AG04450 (cell line): ENCODE data around the gene ABLIM2. TPM values are rescaled to one million over a fixed set of nuclear protein-coding genes. Genes with fewer than 3 reads are reported as not detected.

Experiments used
- CTCF ChIA-PET: fragments of 300-600, 350-600 bp; formaldehyde crosslinking; extraction: SDS; loops from one replicate; lab custom pipeline; 2022; ENCODE audit warnings: antibody characterized with exemption, inconsistent platforms; lab: Charles Lee
- POLR2A ChIA-PET: fragments of 350-600 bp; formaldehyde crosslinking; extraction: SDS; loops from one replicate; lab custom pipeline; 2021; ENCODE audit warnings: antibody characterized with exemption, inconsistent platforms; lab: Yijun Ruan, JAX
- DNase-seq: peaks from one replicate; pipeline ENCODE4 v3.0.0-alpha.2; 2011; ENCODE audit warnings: low read depth, low spot score
- H3K27ac ChIP-seq: one replicate; pipeline ENCODE4 v1.5.1; 2012; ENCODE audit warnings: low read depth, low read length, control low read depth
- H3K27me3 ChIP-seq: one replicate; pipeline ENCODE4 v1.6.0; 2012; ENCODE audit warnings: low read length; ENCODE audit not compliant: control insufficient read depth, insufficient read depth
- H3K4me3 ChIP-seq: 2 replicates; pipeline ENCODE4 v1.5.1; 2011; ENCODE audit warnings: mild to moderate bottlenecking, low read depth, low read length, control low read depth
- H3K9me3 ChIP-seq: 2 replicates; pipeline ENCODE4 v1.5.1; 2012; ENCODE audit warnings: low read length; ENCODE audit not compliant: control insufficient read depth, insufficient read depth
- polyA plus RNA-seq: library from polyadenylated mRNA; depleted of rRNA; stranded (reverse); fragments of >200 nt; gene quantifications from 2 replicates; pipeline ENCODE4 v1.2.3, GENCODE V29; 2011
- TF ChIP-seq, protein P1 (sequence below): IDR thresholded peaks from 2 replicates; pipeline ENCODE4 v1.5.1; 2011; ENCODE audit warnings: low read depth, low read length, control low read depth, inconsistent platforms

The ABLIM2 gene
- polyA plus RNA-seq, 1 experiment = not detected

DNA sequence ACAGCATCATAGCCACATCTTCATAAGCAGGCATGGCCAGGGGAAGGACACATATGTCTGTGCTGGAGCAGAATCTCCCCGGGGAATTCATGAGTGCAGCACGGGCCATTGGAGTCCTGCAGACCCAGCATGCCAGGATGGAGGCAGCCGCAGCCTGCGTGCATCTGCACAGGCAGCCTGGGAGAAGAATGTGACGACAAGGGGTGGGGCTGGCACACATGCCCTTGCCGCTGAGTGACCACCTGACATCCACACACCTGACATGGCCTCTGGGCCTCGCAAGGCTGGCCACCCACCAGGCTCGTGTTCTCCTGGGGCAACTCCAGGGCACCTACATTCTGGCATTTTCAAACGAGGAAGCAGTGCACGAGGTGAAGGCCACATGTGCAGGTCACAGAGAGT lies 152.8 kb downstream of the ABLIM2 start:
- H3K27me3 ChIP-seq = peaks cover 81% of the 10 kb centered on the region

DNA sequence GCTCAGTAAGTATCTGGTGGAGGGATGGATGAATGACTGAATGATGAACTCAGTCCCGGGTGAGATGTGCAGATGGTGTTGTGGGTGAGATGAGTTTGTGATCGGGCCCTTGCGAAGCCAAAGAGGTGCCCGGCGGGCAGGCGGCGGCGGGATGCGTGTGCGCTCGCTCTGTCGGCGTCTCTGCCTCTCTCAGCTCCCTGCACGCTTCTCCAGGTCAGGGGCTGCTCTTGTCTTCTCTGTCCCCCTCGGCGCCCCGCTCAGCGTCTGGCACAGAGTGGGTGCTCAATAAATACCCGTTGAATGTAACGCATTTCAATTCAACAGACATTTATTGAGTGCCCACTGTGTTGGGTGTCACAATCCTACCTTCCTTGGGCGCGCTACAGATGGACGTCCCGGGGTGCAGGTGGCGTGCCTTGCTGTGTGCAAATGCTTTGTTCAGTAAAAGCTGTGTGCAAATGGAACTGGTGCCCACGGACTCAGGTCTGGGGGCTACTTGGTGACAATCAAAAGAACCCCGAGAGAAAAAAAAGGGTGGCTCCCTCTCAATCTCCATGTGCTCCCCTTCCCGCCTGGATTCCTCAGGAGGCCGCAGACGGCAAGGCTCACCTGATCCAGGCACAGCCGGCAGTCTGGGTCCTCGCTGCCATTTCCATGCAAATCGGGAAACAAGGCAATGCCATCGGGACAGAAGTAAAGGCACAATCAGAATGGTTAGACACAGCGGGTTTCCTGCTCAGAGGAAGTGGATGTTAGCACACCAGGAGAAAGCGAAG lies 153.4 kb downstream of the ABLIM2 start:
- no peak for DNase-seq
- H3K9me3 ChIP-seq = no peaks in the 10 kb centered on the region; the same call in 1 of the 2 replicates
- TF ChIP-seq, protein P1, sequence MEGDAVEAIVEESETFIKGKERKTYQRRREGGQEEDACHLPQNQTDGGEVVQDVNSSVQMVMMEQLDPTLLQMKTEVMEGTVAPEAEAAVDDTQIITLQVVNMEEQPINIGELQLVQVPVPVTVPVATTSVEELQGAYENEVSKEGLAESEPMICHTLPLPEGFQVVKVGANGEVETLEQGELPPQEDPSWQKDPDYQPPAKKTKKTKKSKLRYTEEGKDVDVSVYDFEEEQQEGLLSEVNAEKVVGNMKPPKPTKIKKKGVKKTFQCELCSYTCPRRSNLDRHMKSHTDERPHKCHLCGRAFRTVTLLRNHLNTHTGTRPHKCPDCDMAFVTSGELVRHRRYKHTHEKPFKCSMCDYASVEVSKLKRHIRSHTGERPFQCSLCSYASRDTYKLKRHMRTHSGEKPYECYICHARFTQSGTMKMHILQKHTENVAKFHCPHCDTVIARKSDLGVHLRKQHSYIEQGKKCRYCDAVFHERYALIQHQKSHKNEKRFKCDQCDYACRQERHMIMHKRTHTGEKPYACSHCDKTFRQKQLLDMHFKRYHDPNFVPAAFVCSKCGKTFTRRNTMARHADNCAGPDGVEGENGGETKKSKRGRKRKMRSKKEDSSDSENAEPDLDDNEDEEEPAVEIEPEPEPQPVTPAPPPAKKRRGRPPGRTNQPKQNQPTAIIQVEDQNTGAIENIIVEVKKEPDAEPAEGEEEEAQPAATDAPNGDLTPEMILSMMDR = no peak
- H3K27ac ChIP-seq = no peak overlapping the region
- ChIA-PET CTCF (no interaction called here), POLR2A (no interaction called here)
- no peak overlapping the region for H3K4me3 ChIP-seq
- H3K27me3 ChIP-seq = peaks cover 79% of the 10 kb centered on the region

More for the DNA sequence above, 152.8 kb downstream of the ABLIM2 start:
- DNase-seq = no peak
- Histone ChIP-seq H3K4me3 (no peak overlapping the region), H3K9me3 (no peaks in the 10 kb centered on the region; the same call in 1 of the 2 replicates), H3K27ac (no peak overlapping the region)
- TF ChIP-seq, protein P1 = no peak
- ChIA-PET CTCF (no interaction called here), POLR2A (no interaction called here)

DNA sequence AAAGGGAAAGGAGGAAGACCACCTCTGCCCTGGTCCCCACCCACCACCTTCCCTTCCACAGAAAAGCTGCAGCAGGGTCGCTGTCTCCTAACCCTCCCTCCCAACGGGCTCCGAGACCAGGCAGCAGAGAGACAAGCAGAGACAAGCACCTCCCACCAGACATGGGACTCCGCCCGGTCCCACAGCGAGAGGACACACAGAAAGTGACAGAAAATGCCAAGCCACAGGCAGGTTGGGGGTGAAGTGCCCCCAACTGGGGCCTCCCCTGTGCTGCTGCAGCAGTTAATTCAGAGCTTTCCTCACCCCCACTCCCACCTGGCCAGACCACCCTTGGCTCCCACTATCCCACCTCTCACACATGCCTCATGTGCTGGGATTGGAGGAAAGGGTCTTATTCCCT lies 154.5 kb downstream of the ABLIM2 start:
- H3K9me3 ChIP-seq = no peaks in the 10 kb centered on the region
- no peak overlapping the region for H3K4me3 ChIP-seq
- no peak for DNase-seq
- no peak overlapping the region for H3K27ac ChIP-seq
- POLR2A ChIA-PET = no interaction called here
- H3K27me3 ChIP-seq = peaks cover 77% of the 10 kb centered on the region
- CTCF ChIA-PET = no interaction called here
- TF ChIP-seq, protein P1 = no peak

DNA sequence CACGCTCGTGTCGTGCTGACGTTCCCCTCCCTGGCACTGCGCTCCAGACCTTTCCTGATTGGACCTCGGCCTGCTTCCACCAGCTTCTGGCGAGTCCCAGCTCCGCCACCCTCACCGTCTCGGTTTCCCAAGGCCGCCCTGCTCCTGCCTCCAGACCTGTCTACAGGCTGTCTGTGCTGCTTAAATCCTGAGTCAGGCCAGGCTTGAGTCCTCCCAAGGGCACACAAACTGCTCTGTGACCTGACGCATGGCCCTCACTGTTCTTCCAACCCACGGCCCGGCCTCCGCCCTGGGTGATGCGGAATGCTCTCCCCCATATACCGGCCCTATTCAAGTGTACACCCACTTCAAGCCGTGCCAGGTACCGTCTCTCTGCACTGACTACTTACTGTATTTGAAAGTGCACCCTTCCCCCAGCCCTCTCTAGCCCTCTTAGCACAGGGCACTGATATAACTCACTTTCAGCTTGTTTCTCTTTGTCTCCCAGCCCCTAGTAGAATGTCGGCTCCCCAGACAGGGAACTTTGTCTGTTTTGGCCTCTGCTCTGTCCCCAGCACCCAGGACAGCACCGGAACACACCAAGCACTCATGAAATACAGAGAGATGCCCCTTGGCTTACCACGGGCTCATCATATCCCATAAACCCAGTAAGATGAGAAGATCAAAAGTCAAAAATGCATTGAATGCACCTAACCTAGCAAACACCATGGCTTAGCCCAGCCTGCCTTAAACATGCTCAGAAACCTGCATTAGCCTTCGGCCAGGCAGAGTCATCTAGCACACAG lies 155.9 kb downstream of the ABLIM2 start:
- H3K4me3 ChIP-seq = no peak overlapping the region
- ChIA-PET POLR2A (no interaction called here), CTCF (no interaction called here)
- peaks cover 69% of the 10 kb centered on the region for H3K27me3 ChIP-seq
- DNase-seq = no peak
- TF ChIP-seq, protein P1 = no peak
- H3K27ac ChIP-seq = no peak overlapping the region
- H3K9me3 ChIP-seq = no peaks in the 10 kb centered on the region
